IPS-15b (cell line): ENCODE results near the gene NBDY.

Source experiments
- H3K27me3 ChIP-seq: one replicate; pipeline ENCODE4 v1.6.1; 2013; ENCODE audit warnings: low read length; ENCODE audit not compliant: control insufficient read depth, insufficient read depth
- H3K36me3 ChIP-seq: one replicate; pipeline ENCODE4 v1.6.1; 2013; ENCODE audit warnings: low read length; ENCODE audit not compliant: control insufficient read depth, insufficient read depth
- H3K4me1 ChIP-seq: one replicate; pipeline ENCODE4 v1.6.1; 2013; ENCODE audit warnings: mild to moderate bottlenecking, low read length; ENCODE audit not compliant: control insufficient read depth, insufficient read depth
- H3K4me3 ChIP-seq: one replicate; pipeline ENCODE4 v1.5.1; 2013; ENCODE audit warnings: low read depth, low read length
- H3K9ac ChIP-seq: one replicate; pipeline ENCODE4 v1.6.1; 2013; ENCODE audit warnings: low read depth, mild to moderate bottlenecking, low read length
- H3K9me3 ChIP-seq: one replicate; pipeline ENCODE4 v1.6.1; 2013; ENCODE audit warnings: mild to moderate bottlenecking, low read length; ENCODE audit not compliant: control insufficient read depth, insufficient read depth

The NBDY gene

GRCh38 chrX:56813318-56813837 lies 84.3 kb downstream of the NBDY start:
- no peak overlapping the region for H3K4me3 ChIP-seq
- H3K9me3 ChIP-seq = no peaks in the 10 kb centered on the region
- no peaks in the 10 kb centered on the region for H3K27me3 ChIP-seq
- H3K9ac ChIP-seq = no peak overlapping the region
- no peaks in the 10 kb centered on the region for H3K36me3 ChIP-seq
- H3K4me1 ChIP-seq = no peaks in the 10 kb centered on the region

GRCh38 chrX:56817179-56817578 lies 88.1 kb downstream of the NBDY start:
- Histone ChIP-seq H3K9me3 (no peaks in the 10 kb centered on the region), H3K4me3 (no peak overlapping the region)

GRCh38 chrX:56826020-56826419 lies 97.0 kb downstream of the NBDY start:
- peaks cover 3% of the 10 kb centered on the region for H3K9me3 ChIP-seq
- no peaks in the 10 kb centered on the region for H3K36me3 ChIP-seq
- no peaks in the 10 kb centered on the region for H3K4me1 ChIP-seq
- H3K27me3 ChIP-seq = no peaks in the 10 kb centered on the region
- H3K4me3 ChIP-seq = no peak overlapping the region
- H3K9ac ChIP-seq = no peak overlapping the region

More at GRCh38 chrX:56817179-56817578, 88.1 kb downstream of the NBDY start:
- Histone ChIP-seq H3K36me3 (no peaks in the 10 kb centered on the region), H3K9ac (no peak overlapping the region), H3K27me3 (no peaks in the 10 kb centered on the region), H3K4me1 (no peaks in the 10 kb centered on the region)

GRCh38 chrX:56833626-56834025 lies 104.6 kb downstream of the NBDY start:
- H3K4me3 ChIP-seq = no peak overlapping the region
- H3K9ac ChIP-seq = no peak overlapping the region
- H3K36me3 ChIP-seq = no peaks in the 10 kb centered on the region
- H3K4me1 ChIP-seq = no peaks in the 10 kb centered on the region
- no peaks in the 10 kb centered on the region for H3K27me3 ChIP-seq
- peaks cover 3% of the 10 kb centered on the region for H3K9me3 ChIP-seq

GRCh38 chrX:56853436-56853835 lies 124.4 kb downstream of the NBDY start:
- Histone ChIP-seq H3K4me1 (no peaks in the 10 kb centered on the region), H3K9me3 (peaks cover 2% of the 10 kb centered on the region), H3K27me3 (no peaks in the 10 kb centered on the region), H3K4me3 (no peak overlapping the region), H3K9ac (no peak overlapping the region), H3K36me3 (no peaks in the 10 kb centered on the region)

GRCh38 chrX:56857042-56857441 lies 128.0 kb downstream of the NBDY start:
- Histone ChIP-seq H3K4me3 (no peak overlapping the region), H3K9ac (no peak overlapping the region), H3K27me3 (no peaks in the 10 kb centered on the region), H3K4me1 (no peaks in the 10 kb centered on the region), H3K36me3 (no peaks in the 10 kb centered on the region), H3K9me3 (peaks cover 2% of the 10 kb centered on the region)

GRCh38 chrX:56860888-56861287 lies 131.8 kb downstream of the NBDY start:
- Histone ChIP-seq H3K4me1 (no peaks in the 10 kb centered on the region), H3K4me3 (no peak overlapping the region), H3K9ac (no peak overlapping the region), H3K9me3 (peaks cover 11% of the 10 kb centered on the region), H3K36me3 (no peaks in the 10 kb centered on the region), H3K27me3 (no peaks in the 10 kb centered on the region)
